HG02759 (cell line): ENCODE results near the gene RASA3.
"Not testable (repeated sequence)": the region's sequence is repeated elsewhere in the genome, so short reads cannot be mapped to it uniquely, and the experiment has no call there.

Source experiments
- ATAC-seq: cut with Tn5 transposase; IDR thresholded peaks from one replicate; pipeline ENCODE4 v1.9.1; 2021; ENCODE audit warnings: mild to moderate bottlenecking, moderate library complexity; ENCODE audit not compliant: unreplicated experiment

Gene RASA3

GRCh38 chr13:114024603-114025404, 107.6 kb downstream of the RASA3 start:
- ATAC-seq, result peak; percentile 81

GRCh38 chr13:114023716-114024602, 108.5 kb downstream of the RASA3 start:
- ATAC-seq, result peak; percentile 16

GRCh38 chr13:114022876-114023275, 109.5 kb downstream of the RASA3 start:
- no peak for ATAC-seq

DNA sequence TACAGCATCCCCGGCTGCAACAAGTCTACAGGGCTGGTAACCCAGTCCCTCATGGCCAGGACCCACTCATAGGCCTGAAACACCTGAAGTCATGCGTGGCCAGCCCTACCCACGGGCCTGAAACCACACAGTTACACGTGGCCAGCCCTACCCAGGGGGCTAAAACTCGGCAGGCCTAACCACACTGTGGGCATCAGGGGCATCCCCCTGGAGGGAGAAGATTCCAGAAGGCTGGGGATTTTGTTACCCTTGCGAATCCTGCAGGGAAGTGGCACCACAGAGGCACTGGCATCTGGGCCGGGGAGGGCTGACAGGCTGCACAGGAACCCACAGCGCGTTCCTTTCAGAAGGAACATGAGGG, 110.1 kb downstream of the RASA3 start:
- no peak for ATAC-seq

GRCh38 chr13:114021464-114022308, 110.7 kb downstream of the RASA3 start:
- ATAC-seq, result no peak

GRCh38 chr13:114020750-114021463, 111.5 kb downstream of the RASA3 start:
- no peak for ATAC-seq

GRCh38 chr13:114020134-114020533, 112.3 kb downstream of the RASA3 start:
- ATAC-seq, result not testable (repeated sequence)

GRCh38 chr13:114019367-114019766, 113.1 kb downstream of the RASA3 start:
- no peak for ATAC-seq

GRCh38 chr13:114018461-114019055, 113.9 kb downstream of the RASA3 start:
- no peak for ATAC-seq

DNA sequence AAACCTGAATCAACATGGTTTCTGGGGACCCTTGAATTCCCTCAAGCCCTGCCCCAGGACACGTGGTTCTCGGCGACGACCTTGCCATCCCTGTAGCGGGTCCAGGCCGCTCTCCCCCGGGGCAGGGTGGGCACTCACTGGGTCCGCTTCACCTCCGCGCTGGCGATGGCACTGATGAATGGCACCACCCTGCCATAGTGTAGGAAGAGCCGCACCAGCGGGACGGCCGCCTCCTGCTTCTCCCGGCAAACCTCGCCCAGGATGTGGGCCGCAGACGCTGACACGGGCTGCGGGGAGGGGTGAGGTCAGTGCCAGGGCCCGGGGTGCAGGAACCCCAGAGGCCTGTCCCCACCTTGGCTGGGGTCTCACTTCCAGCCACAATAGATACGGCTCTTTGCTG, 114.5 kb downstream of the RASA3 start:
- no peak for ATAC-seq

GRCh38 chr13:114017028-114017630, 115.3 kb downstream of the RASA3 start:
- no peak for ATAC-seq

DNA sequence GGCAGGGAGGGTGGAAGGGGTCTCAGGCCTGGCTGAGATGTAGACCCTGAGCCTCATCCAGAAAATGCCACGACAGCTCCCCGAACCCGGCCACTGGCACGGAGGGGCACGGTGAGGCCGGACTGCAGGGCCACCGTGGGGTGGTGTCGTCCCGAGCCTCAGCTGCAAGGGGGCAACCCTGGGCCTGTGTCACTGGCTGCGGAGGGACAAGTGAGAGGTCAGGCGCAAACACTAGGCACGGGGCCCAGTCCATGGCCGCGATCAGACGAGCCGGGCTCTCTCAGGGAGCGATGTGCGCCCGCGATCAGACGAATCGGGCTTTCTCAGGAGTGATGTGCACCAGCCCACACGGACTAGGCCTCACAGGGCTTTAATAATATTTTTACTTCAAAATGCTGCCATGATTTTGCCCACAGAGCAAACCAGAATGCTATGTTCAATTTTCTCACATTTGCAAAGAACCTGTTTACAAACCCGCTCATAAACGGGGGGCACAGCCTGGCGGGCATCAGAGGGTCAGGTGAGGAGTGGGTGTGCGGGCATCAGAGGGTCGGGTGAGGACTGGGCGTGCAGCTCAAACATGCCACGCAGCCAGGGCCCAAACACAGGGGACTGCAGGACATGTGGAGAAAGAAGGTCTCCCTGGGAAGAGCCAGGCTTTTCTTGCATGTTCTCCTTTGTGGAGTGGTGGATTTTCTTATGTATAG, 115.9 kb downstream of the RASA3 start:
- ATAC-seq, result no peak

DNA sequence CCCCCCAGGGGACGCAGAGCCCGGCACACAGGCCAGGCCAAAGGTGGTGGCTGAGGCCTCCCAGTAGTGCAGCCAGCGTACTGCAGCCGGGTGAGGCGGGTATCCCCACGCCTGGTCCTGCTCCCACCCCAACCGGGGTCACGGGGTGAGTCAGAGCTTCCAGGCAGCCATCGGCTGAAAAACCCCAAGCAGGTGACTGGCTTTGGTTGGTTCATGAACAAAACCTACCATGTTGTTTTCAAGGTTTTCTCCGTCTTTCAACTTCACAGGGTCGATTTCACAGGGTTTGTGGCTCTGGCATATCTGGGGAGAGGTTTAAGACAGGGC, 116.5 kb downstream of the RASA3 start:
- ATAC-seq, result no peak

- ATAC-seq, result no peak
Observed at GRCh38 chr13:114015111-114015968, 117.1 kb downstream of the RASA3 start.

GRCh38 chr13:114013952-114014629, 118.3 kb downstream of the RASA3 start:
- ATAC-seq, result no peak

DNA sequence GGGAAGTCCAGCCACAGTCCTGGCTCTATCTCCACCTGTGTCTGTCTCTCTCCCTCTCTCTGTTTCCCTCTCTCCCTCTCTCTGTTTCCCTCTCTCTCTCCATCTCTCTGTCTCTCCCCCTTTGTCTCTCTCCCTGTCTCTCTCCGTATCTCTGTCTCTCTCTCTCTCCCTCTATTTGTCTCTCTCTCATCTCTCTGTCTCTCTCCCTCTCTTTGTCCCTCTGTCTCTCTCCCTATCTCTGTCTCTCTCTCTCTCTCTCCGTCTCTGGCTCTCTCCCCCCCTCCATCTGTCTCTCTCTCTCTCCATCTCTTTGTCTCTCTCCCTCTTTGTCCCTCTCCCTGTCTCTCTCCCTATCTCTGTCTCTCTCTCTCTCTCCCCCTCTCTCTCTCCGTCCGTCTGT, 119.1 kb downstream of the RASA3 start:
- ATAC-seq, result no peak

- no peak for ATAC-seq
Observed at GRCh38 chr13:114012921-114013320, 119.5 kb downstream of the RASA3 start.

DNA sequence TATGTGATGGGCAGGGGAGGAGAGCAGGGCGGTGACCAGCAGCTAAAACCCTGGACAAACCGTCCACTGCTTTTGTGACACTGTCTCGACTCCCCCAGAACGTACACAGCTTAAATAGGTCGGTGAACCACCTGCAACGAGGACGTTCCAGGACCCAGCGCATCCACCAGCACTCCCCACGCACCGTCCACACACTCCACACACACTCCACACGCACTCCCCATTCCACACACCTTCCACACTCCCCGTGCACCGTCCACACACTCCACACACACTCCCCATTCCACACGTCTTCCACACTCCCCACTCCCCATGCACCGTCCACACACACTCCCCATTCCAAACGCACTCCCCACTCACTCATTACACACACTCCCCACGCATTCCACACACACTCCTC, 120.3 kb downstream of the RASA3 start:
- ATAC-seq, result no peak
